Effector memory CD4-positive, alpha-beta T cell (primary cell): ENCODE results near the gene NPR1.
A peak's percentile ranks its signal among the peaks of the same experiment; 100 is the strongest.

ENCODE experiments used
- DNase-seq, 3 donors: peaks; one replicate each; pipeline ENCODE4 v3.0.0-alpha.2; 2020
- H3K27ac ChIP-seq: 2 replicates; pipeline ENCODE4 v1.7.0; 2013; ENCODE audit warnings: mild to moderate bottlenecking, low read length, moderate library complexity; ENCODE audit not compliant: insufficient read depth, poor library complexity, severe bottlenecking
- H3K27me3 ChIP-seq: replicated peaks from 2 replicates; pipeline ENCODE4 v1.7.0; 2013; ENCODE audit warnings: mild to moderate bottlenecking, low read length; ENCODE audit not compliant: insufficient read depth, control insufficient read depth, poor library complexity, severe bottlenecking
- H3K36me3 ChIP-seq: 2 replicates; pipeline ENCODE4 v1.7.0; 2013; ENCODE audit warnings: mild to moderate bottlenecking, low read length, moderate library complexity; ENCODE audit not compliant: control insufficient read depth, insufficient read depth
- H3K4me1 ChIP-seq: 2 replicates; pipeline ENCODE4 v1.7.0; 2013; ENCODE audit warnings: low read length, mild to moderate bottlenecking; ENCODE audit not compliant: control insufficient read depth, insufficient read depth, poor library complexity, severe bottlenecking
- H3K4me3 ChIP-seq: 2 replicates; pipeline ENCODE4 v1.7.0; 2013; ENCODE audit warnings: low read length, low read depth, mild to moderate bottlenecking; ENCODE audit not compliant: insufficient read depth, poor library complexity, severe bottlenecking
- H3K9me3 ChIP-seq: 2 replicates; pipeline ENCODE4 v1.7.0; 2013; ENCODE audit warnings: mild to moderate bottlenecking, low read length, moderate library complexity; ENCODE audit not compliant: control insufficient read depth
- total RNA-seq, 3 donors: gene quantifications; one replicate each; lab custom pipeline; 2026; lab: John Stamatoyannopoulos, UW

Gene NPR1
- total RNA-seq, result 0 reads per million in 3 donors

GRCh38 chr1:153678519-153679336 is at the start of gene NPR1:
NPR1 (plus strand) TSS chr1:153678688; CDS start chr1:153679109, 421 bp downstream.
- Histone ChIP-seq H3K27me3 (peaks cover 32% of the 10 kb centered on the region), H3K36me3 (no peaks in the 10 kb centered on the region), H3K4me3 (peak within 1 kb of the TSS; percentile 56), H3K27ac (no peak within 1 kb of the TSS), H3K9me3 (no peaks in the 10 kb centered on the region), H3K4me1 (peaks cover 28% of the 10 kb centered on the region)
- DNase-seq, result no peak

GRCh38 chr1:153629343-153629665 is 49.2 kb upstream of the NPR1 start:
- H3K27ac ChIP-seq, result no peak overlapping the region
- H3K4me3 ChIP-seq, result no peak overlapping the region
- H3K4me1 ChIP-seq, result no peaks in the 10 kb centered on the region
- H3K27me3 ChIP-seq, result no peaks in the 10 kb centered on the region
- DNase-seq, result no peak
- no peaks in the 10 kb centered on the region for H3K9me3 ChIP-seq
- H3K36me3 ChIP-seq, result no peaks in the 10 kb centered on the region

GRCh38 chr1:153629971-153630370 is 48.5 kb upstream of the NPR1 start:
- no peak for DNase-seq

GRCh38 chr1:153630384-153630783 is 48.1 kb upstream of the NPR1 start:
- Histone ChIP-seq H3K36me3 (no peaks in the 10 kb centered on the region), H3K27me3 (no peaks in the 10 kb centered on the region), H3K4me1 (peaks cover 5% of the 10 kb centered on the region), H3K4me3 (no peak overlapping the region), H3K27ac (no peak overlapping the region), H3K9me3 (no peaks in the 10 kb centered on the region)
- DNase-seq, result no peak

More at GRCh38 chr1:153629971-153630370, 48.5 kb upstream of the NPR1 start:
- H3K4me1 ChIP-seq, result peaks cover under 1% of the 10 kb centered on the region
- no peaks in the 10 kb centered on the region for H3K27me3 ChIP-seq
- no peaks in the 10 kb centered on the region for H3K36me3 ChIP-seq
- H3K9me3 ChIP-seq, result no peaks in the 10 kb centered on the region
- no peak overlapping the region for H3K4me3 ChIP-seq
- no peak overlapping the region for H3K27ac ChIP-seq

- no peak for DNase-seq
Measured at GRCh38 chr1:153631047-153632022, 47.2 kb upstream of the NPR1 start.

GRCh38 chr1:153633161-153633753 is 45.2 kb upstream of the NPR1 start:
- Histone ChIP-seq H3K4me3 (no peak overlapping the region), H3K4me1 (peaks cover 7% of the 10 kb centered on the region)
- no peak for DNase-seq

More at GRCh38 chr1:153631047-153632022, 47.2 kb upstream of the NPR1 start:
- Histone ChIP-seq H3K9me3 (no peaks in the 10 kb centered on the region), H3K27ac (no peak overlapping the region), H3K27me3 (no peaks in the 10 kb centered on the region), H3K4me3 (no peak overlapping the region), H3K36me3 (peaks cover 3% of the 10 kb centered on the region), H3K4me1 (peaks cover 7% of the 10 kb centered on the region)

GRCh38 chr1:153633754-153634665 is 44.5 kb upstream of the NPR1 start, which contains the start of gene CHTOP:
CHTOP (plus strand) TSS chr1:153634066; CDS start chr1:153636589, 2,523 bp downstream.
- Histone ChIP-seq H3K9me3 (no peaks in the 10 kb centered on the region), H3K27ac (peak within 1 kb of the TSS; percentile 99), H3K4me3 (peak within 1 kb of the TSS; percentile 78), H3K36me3 (peaks cover 29% of the 10 kb centered on the region), H3K27me3 (no peaks in the 10 kb centered on the region), H3K4me1 (peaks cover 7% of the 10 kb centered on the region)
- DNase-seq, result peak; percentile 91 to 95 (median 94)

More at GRCh38 chr1:153633161-153633753, 45.2 kb upstream of the NPR1 start:
- peak overlapping the region; percentile 99 for H3K27ac ChIP-seq
- no peaks in the 10 kb centered on the region for H3K27me3 ChIP-seq
- H3K9me3 ChIP-seq, result no peaks in the 10 kb centered on the region
- peaks cover 21% of the 10 kb centered on the region for H3K36me3 ChIP-seq

- no peak overlapping the region for H3K27ac ChIP-seq
Measured at GRCh38 chr1:153635872-153636271, 42.6 kb upstream of the NPR1 start.

GRCh38 chr1:153636312-153636711 is 42.2 kb upstream of the NPR1 start:
- Histone ChIP-seq H3K9me3 (no peaks in the 10 kb centered on the region), H3K36me3 (peaks cover 52% of the 10 kb centered on the region), H3K4me1 (peaks cover 7% of the 10 kb centered on the region), H3K27ac (no peak overlapping the region), H3K27me3 (no peaks in the 10 kb centered on the region), H3K4me3 (no peak overlapping the region)
- DNase-seq, result no peak

More at GRCh38 chr1:153635872-153636271, 42.6 kb upstream of the NPR1 start:
- no peaks in the 10 kb centered on the region for H3K9me3 ChIP-seq
- no peaks in the 10 kb centered on the region for H3K27me3 ChIP-seq
- peak overlapping the region; percentile 78 for H3K4me3 ChIP-seq
- peaks cover 48% of the 10 kb centered on the region for H3K36me3 ChIP-seq
- peaks cover 7% of the 10 kb centered on the region for H3K4me1 ChIP-seq
- no peak for DNase-seq
